Tibial nerve (tissue), 3 donors: ENCODE data around the gene ERLIN1.

Experiments used
- CTCF ChIP-seq, 5 experiments: fragments of 200-600 bp in 3 of 5; fragments of 450-650 bp in 2 of 5; sonication (generic) in 3 of 5; IDR thresholded peaks; one replicate each; pipeline ENCODE4 v1.5.1; 2016 to 2019; ENCODE audit warnings: antibody characterized with exemption in 5 of 5, mild to moderate bottlenecking in 3 of 5, moderate library complexity in 2 of 5
- POLR2A ChIP-seq, 2 donors: fragments of 450-650 bp; IDR thresholded peaks; one replicate each; pipeline ENCODE4 v1.6.1; 2017; ENCODE audit warnings: antibody characterized with exemption in 2 of 2, mild to moderate bottlenecking in 2 of 2, moderate library complexity in 2 of 2

- TF ChIP-seq CTCF (IDR thresholded peaks at IDR 0.05) (no peak), POLR2A (IDR thresholded peaks at IDR 0.05) (no peak)
Observed at GRCh38 chr10:100174699-100175677, 10.8 kb downstream of the ERLIN1 start.
